Stimulated activated CD8-positive, alpha-beta memory T cell treated with anti-CD3 and anti-CD28 coated beads, Interleukin-4, amount 100 ng/mL, for 1 hour (primary cell): ENCODE results near the gene LDB3.

Experiments
- DNase-seq, 2 donors: peaks; one replicate each; pipeline ENCODE4 v3.0.0-alpha.2; 2020; ENCODE audit warnings: low read depth in 2 of 2, low spot score in 1 of 2

LDB3 gene

DNA sequence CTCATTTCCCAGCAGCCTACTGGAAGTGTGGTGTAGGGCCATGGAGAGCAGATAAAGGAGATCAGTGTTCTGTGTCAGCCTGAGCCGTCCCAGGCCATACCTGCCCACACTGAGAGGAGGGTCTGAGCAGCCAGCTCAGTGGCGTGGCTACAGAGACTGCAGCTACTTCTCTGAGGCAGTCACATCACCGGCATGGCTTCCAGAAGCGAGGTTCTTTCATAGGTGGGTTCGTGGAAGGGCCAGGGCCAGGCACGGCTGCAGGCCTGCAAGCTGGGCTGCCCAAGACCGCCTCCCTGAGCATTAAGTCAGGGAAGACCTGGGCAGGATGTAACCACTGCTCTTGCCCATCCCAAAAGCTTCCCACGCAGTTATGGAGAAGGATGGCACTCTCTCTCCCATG, 34.9 kb downstream of the LDB3 start:
- DNase-seq = no peak

DNA sequence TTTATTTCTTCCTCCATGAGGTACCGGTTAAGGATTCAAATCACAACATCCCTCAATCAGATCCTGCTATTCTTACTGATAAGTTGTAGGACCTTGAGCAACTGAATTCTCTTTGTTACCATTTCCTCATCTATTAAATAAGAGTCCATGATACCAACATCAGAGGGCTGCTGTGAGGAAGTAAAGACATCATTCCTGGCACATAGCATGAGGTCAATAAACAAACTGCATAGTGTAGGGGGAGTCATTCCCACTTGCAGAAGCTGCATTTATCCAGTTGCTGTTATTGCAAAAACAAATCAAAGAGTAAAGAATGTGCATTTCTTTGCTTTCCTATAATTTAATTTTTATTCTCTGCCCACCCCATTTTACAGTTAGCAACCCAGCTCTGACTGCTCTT, 36.8 kb downstream of the LDB3 start:
- DNase-seq = no peak

DNA sequence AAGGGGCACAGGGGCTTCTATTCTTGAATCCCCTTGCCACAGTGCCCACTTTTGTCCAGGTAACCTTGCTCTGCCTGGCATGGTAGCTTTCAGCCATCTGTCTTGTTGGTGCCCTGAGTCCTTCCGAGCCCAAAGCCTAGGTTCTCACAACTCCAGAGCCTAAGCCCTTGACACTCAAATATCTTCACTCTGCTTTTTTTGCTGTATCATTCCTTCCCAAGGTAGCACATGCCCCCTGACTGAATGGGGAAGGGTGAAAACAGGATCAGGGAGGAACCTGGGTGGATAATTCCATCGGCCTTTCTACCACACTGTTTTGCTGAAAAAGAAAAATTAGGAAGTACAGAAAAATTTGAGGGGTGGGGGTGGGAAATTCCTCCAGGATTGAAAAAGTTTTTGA, 37.6 kb downstream of the LDB3 start:
- DNase-seq = no peak

DNA sequence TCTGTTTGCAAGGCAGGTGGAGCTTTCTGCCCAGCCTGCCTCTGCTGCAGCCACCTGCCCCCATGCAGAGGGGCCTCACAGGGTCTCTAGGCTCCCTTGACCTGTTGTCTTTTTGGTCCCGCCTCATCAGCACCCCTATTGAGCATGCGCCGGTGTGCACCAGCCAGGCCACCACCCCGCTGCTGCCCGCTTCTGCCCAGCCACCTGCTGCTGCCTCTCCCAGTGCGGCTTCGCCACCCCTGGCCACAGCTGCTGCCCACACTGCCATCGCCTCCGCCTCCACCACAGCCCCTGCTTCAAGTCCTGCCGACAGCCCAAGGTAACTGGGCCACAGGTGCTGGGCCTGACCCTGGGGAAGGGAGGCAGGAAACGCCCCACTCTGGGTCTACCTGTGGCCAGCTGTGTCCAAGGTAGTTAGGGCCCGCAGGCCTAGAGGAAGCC, 38.1 kb downstream of the LDB3 start:
- DNase-seq = no peak

DNA sequence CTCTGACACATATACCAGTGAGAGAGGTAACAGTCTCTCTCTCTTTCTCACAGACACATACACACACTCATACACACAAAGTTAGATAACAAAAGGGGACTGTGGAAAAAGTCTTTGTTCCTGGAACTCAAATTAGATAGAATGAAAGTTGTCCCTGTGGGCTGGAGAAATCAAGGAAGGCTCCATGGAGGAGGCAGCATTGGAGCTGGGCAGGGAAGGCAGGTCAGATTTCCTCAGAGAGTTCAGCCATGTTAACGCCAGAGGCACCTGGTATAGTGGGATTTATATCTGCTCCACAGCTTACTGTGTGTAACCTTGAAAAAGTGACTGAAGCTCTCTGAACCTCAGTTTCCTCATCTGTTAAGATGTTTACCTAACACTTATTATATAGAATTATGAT, 38.7 kb downstream of the LDB3 start:
- DNase-seq = no peak

DNA sequence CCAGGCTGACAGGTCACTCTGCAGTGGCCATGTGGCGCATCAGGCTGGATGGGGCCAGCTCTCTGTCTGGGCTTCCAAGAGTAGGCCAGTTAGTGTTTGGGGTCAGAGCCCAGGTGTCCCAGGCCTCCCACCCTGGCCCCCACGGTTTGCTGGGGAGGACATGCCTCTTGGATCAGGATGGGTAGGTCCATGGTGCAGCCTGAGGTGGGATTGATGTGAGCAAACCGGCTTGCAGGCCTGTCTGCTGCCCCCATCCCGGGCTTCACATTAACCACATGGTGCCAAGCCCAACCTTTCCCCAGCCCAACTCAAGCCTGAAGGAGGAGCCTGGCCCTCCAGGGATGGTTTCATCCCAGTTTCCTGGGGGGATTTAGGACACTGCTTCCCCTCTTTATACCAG, 39.2 kb downstream of the LDB3 start:
- no peak for DNase-seq

DNA sequence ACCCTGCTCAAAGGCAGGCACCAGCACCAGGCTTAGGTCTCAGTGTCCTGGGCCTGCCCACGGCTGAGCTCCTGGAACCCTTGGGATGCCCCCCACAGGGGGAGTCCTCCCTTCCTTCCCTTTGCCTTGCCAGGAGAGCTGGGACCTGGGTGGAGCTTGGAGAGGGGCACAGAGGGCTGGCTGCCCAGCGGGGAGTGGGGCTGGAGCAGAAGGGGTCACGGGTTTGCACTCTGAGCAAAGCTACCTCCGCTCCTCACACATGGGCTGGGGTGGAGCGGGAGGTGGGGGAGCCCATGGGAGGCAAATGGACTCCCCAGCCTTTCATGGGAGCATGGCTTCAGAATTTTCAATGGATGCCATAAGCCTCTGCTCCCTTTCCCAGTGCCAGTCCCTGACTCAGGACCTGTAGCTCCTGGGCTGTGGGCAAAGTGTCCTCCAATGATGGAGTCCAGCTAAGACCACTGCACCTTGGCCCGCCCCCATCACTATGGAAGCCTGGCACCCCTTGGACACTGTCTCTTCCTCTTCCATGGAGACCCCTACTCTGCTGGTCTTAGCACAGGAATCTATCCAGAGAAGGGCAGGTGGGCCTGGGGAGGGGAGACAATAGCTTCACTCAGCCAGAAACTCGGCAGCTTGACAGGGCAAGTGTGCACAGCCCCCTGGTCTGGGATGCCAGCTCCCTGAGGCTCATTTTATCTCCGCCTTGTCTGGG, 39.9 kb downstream of the LDB3 start:
- DNase-seq = no peak

DNA sequence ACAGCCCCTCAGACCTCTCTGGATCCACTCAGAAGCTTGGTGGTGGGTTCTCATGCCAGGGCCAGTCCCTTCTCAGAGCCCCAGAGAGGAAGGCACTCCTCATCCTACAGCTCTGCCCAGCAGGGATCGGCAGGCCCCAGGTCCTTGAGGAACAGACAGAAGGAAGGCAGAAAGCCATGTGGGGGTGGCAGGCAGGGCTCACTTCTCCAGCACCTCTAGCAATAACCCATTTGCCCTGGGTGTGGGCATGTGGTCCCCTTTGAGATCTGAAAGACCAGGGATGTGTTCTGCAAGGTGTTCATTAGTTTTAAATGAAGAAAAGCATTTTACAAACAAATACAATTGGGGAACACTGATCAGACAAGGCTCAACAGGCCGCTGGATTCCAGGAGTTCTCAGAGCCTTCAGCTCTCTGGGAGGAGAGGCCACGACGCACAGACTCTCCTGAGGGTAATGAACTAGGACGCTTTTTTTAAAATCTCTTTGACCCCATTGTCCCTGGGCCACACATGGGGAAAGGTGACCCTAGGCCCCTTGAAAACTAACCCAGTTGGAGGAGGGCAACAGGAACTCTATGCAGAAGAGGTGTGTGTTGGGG, 40.6 kb downstream of the LDB3 start:
- DNase-seq = no peak

DNA sequence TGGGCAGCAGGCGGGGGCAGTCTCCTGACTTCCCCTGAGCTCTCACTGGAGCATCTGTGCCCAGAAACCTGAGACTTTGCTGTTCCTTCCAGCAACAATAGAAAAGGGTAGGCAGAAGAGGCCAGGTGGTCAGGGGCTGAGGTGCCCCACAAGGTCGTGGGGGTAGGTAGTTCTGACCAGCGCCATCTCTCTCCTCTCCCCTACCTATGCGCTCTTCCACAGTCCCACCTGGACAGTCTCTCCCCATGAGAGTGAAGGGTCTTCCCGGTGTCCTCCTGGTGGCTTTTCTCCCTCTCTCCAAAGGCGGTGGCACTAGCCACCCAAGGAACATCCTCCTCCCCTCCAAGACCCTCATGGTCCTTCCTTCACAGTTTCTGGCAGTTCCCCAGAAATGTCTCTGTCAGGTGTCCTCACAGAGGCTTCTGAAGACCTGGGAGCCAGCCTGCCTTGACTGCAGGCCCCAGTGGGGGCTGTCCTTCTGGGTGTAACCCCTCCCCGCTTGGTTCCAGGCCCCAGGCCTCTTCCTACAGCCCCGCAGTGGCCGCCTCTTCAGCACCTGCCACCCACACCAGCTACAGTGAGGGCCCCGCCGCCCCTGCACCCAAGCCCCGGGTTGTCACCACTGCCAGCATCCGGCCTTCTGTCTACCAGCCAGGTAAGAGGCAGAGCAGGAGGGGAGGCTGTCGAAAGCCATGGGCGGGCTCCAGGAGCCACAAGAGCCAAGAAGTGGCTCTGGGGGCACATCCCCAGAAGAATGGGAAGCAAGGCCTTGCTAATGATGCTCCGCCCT, 41.3 kb downstream of the LDB3 start:
- DNase-seq = no peak

DNA sequence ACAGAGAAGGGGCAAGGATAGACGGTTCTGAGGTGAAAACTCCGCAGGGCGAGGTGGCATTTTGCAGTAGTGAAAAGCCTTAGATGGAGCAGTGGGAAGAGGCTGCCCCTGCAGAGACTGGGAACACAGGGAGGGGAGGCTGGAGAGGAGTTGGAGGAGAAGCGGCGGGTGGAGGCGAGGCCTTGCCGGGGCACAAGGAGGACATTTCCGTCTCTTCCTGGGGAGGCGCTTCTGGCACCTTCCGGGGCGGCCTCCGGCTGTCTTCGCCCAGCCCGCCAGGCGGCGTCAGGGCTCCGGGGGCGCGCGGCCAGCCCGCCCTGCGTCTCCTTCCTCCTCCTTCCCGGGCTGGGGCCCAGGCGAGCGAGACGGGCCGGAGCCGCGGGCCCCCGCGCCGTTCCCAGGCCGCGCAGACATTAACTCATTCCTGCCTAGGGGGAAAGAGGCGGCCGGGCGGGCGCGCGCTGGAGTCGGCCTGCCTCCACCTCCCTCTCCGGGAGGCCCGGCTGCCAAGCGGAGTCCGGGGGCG, 42.7 kb downstream of the LDB3 start:
- DNase-seq = peak; percentile 43 to 66

DNA sequence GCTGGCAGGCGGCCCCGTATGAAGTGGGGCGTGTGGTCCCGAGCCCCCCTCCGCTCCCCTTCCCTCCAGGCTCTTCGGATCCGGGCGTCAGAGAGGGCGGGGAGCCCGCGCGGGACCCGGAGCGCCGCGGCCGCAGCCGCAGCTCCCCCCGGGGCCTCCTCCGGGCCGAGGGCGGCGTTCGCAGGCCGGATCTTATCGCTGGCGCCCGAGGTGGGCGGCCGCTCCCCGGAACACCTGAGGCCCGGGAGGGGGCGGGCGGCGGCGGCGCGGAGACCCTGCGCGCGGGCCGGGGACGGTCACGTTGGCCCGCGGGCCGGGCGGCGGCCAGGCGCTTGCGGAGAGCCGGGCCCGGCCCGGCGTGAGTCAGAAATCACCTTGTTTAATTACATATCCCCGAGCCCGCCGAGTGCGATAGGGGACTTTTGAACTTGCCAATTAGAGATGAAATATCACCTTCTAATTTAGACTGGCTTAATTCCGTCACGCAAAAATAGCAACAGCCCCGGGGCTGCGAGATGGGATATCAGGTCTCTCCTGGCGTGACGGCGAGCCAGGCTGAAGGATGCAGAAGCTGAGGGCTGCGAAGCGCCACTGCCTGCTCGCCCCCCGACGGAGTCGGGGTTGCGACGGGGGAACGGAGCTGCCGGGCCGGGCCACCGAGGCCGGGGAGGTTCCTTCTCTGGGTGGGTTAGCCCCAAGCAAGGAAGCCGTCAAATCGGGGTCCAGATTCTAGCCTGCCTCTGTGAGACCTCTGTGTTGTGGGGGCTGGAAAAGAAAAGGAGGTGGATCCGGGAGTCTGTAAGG, 43.4 kb downstream of the LDB3 start:
- DNase-seq = peak; percentile 10

DNA sequence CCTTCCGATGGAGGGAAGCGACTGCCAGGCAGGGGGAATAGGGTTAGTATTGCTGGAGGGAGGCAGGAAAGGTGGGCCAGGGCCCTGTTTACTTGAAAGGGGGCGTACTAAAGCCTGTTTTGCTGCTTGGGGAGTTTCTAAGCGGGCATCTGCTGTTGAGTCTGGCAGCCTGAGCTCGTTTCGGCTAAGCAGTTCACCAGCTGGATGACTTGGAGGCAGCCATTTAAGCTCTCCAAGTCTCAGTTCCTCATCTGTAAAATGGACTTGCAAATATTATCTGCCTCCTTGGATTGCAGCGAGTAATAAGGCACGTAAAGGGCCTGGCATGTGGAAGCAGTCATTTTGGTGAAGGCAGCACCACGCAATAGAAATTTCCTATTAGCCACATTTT, 44.0 kb downstream of the LDB3 start:
- no peak for DNase-seq

DNA sequence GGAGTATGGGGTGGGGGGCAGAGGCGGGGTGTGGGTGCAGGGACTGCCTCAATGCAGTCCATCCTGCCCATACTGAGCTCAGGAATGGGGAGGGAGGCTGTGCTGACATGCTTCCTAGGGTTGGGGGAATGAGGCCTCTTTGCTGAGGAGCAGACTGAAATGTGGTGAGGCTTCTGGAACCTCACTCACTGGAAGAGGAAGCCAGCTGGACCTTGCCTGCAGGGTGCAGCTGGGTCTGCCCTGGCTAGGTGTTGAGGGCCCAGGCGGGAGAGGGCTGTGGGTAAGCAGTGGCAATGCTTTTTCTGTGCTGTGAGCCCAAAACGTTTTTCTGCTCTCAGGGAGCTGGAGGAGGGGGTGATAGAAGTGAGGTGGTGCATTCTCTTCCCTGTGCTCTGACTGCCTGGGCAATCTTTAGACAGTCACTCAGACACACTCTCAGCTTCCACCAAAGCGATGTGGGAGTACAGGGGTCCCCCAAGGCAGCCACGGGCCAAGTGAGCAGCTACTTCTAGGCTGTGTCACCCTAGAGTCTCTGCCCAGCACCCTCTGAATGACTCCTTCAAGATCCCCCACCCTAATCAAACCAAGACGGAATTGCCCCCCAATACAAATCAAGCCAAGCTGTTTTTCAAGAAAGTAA, 47.0 kb downstream of the LDB3 start:
- DNase-seq = no peak

DNA sequence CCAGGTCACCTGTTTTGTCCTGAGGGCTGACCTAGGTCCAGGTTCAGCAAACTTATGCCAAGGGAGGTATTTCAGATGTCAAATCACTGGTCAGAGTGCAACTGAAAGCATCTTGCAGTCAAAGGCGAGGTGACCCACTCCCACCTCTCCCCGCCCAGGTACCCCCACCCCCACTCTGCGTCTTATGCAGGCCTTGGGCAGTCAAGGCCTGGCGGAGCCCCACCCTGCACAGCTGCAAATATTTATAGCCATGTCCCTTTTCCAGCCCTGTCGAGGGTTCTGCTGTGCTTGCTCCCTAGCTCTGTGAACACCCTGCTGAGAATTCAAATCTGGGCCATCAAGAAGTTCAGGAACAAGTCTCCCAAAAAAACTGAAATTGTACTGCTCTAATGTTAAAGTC, 47.5 kb downstream of the LDB3 start:
- no peak for DNase-seq

DNA sequence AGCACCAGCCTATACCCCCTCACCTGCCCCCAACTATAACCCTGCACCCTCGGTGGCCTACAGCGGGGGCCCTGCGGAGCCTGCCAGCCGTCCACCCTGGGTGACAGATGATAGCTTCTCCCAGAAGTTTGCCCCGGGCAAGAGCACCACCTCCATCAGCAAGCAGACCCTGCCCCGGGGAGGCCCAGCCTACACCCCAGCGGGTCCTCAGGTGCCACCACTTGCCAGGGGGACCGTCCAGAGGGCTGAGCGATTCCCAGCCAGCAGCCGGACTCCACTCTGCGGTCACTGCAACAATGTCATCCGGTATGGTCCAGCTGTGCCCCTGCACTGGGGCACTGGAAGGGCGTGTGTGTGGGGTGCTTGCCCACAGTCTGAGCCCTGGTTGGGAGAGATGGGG, 48.2 kb downstream of the LDB3 start:
- DNase-seq = no peak

DNA sequence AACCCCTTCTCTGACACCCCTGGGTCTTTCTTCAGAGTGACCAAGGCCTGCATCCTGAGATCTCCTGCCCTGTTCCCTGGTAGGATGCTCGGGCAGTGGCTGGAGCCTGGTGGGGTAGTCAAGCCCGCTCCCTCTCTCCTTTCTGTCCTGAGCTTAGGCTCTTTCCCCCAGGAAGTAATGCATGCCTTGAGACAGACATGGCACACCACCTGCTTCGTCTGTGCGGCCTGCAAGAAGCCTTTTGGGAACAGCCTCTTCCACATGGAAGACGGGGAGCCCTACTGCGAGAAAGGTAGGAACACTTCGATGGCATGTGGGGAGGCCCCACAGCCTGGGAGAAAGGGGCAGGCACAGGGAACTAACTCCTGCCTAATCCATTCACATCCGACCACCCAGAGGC, 50.2 kb downstream of the LDB3 start:
- no peak for DNase-seq

DNA sequence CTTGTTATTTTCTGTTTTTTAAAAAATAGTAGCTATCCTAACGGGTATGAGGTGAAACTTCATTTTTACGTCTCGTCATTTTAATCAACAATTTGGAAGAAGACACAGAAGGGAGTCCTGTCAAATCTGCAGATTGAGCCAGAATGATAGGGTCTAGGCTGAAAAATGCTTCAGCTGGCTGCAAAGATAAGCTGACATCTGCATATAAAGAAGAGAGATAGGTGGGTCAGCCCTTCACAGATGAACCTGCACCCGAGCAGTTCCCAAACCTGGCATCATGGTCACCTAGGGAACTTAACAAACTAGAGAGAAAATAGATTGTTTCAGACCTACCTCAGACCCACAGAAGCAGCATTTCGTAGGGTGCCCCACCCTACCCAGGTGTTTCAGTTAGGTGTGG, 52.9 kb downstream of the LDB3 start:
- no peak for DNase-seq

DNA sequence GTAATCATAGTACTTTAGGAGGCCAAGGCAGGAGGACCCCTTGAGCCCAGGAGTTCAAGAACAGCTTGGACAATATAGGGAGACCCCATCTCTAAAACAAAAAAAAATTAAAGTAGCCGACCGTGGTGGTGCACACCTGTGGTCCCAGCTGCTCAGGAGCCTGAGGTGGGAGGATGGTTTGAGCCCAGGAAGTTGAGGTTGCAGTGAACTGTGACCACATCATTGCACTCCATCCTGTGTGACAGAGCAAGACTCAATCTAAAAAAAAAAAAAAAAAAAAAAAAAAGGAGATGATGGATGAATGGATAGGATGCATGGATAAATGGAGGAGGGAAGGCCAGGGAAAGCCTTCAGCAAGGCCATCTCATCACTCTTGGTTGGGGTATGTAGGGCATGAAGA, 54.7 kb downstream of the LDB3 start:
- DNase-seq = no peak

DNA sequence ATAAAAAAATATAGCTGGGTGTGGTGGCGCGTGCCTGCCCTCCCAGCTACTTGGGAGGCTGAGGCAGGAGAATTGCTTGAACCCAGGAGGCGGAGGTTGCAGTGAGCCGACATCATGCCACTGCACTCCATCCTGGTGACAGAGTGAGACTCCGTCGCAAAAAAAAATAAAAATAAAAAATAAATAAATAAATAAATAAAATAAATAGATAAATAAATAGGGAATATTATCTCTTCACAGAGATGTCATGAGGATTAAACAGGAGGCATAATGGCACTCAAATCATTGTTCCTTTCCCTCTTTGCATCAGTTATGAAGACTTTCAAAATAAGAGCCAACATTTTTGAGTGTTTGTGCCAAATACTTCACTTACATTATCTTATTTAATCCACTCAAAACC, 56.1 kb downstream of the LDB3 start:
- no peak for DNase-seq

DNA sequence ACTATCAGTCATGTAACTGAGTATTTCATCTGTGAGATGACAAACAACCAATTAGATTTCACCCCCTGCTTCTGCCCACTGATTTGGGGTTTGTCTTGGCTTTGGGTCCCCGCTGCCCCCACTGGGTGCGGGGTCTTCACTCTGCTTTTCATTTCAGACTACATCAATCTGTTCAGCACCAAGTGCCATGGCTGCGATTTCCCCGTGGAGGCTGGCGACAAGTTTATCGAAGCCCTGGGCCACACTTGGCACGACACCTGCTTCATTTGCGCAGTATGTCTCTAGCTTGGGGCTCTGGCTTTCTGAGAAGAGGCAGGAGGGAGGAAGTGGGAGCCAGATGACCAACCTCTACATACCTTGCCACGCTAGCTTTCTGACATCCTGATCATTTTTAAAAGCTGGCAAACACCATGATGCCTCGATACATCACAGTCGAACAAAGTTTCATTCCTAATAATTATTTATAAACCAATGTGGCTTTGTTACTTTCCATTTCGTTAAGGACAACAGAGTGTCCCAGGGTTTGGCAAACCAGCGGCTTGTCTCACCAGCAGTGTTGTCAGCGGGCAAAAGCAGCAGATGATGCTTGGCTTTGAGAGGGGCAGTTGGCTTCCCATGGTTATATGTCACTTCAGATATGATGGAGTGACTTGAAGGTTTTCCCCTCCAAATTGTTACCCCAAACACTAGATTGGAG, 57.8 kb downstream of the LDB3 start:
- no peak for DNase-seq
